ENCODE measurements around the gene RIPOR1.

Gene RIPOR1

GRCh38 chr16:67540756-67541155 lies 12.1 kb downstream of the RIPOR1 start:
- TF ChIP-seq CTCF (IDR thresholded peaks at IDR 0.05; ENCODE audit: borderline replicate concordance, insufficient read depth, low read depth, low read length), result no peak
- no peak overlapping the region for H3K4me3 ChIP-seq (ENCODE audit: low read depth, low read length)

- H3K4me3 ChIP-seq (ENCODE audit: low read depth, low read length), result no peak overlapping the region
- TF ChIP-seq CTCF (IDR thresholded peaks at IDR 0.05; ENCODE audit: borderline replicate concordance, insufficient read depth, low read depth, low read length), result no peak
Measured at GRCh38 chr16:67541391-67542263, 13.0 kb downstream of the RIPOR1 start.

- H3K4me3 ChIP-seq (ENCODE audit: low read depth, low read length), result no peak overlapping the region
- no peak for TF ChIP-seq CTCF (IDR thresholded peaks at IDR 0.05; ENCODE audit: borderline replicate concordance, insufficient read depth, low read depth, low read length)
Measured at GRCh38 chr16:67542464-67542863, 13.8 kb downstream of the RIPOR1 start.

- no peak for TF ChIP-seq CTCF (IDR thresholded peaks at IDR 0.05; ENCODE audit: borderline replicate concordance, insufficient read depth, low read depth, low read length)
- no peak overlapping the region for H3K4me3 ChIP-seq (ENCODE audit: low read depth, low read length)
Measured at GRCh38 chr16:67543036-67543435, 14.4 kb downstream of the RIPOR1 start.

- H3K4me3 ChIP-seq (ENCODE audit: low read depth, low read length), result no peak overlapping the region
- no peak for TF ChIP-seq CTCF (IDR thresholded peaks at IDR 0.05; ENCODE audit: borderline replicate concordance, insufficient read depth, low read depth, low read length)
Measured at GRCh38 chr16:67543582-67543981, 15.0 kb downstream of the RIPOR1 start.

- H3K4me3 ChIP-seq (ENCODE audit: low read depth, low read length), result no peak overlapping the region
- TF ChIP-seq CTCF (IDR thresholded peaks at IDR 0.05; ENCODE audit: borderline replicate concordance, insufficient read depth, low read depth, low read length), result peak; percentile 35; the same call in 1 of the 2 replicates
Measured at GRCh38 chr16:67544329-67544841, 15.8 kb downstream of the RIPOR1 start.

Measured in GM12875 (cell line).